ENCODE results near the gene FCRL2.

The FCRL2 gene

DNA sequence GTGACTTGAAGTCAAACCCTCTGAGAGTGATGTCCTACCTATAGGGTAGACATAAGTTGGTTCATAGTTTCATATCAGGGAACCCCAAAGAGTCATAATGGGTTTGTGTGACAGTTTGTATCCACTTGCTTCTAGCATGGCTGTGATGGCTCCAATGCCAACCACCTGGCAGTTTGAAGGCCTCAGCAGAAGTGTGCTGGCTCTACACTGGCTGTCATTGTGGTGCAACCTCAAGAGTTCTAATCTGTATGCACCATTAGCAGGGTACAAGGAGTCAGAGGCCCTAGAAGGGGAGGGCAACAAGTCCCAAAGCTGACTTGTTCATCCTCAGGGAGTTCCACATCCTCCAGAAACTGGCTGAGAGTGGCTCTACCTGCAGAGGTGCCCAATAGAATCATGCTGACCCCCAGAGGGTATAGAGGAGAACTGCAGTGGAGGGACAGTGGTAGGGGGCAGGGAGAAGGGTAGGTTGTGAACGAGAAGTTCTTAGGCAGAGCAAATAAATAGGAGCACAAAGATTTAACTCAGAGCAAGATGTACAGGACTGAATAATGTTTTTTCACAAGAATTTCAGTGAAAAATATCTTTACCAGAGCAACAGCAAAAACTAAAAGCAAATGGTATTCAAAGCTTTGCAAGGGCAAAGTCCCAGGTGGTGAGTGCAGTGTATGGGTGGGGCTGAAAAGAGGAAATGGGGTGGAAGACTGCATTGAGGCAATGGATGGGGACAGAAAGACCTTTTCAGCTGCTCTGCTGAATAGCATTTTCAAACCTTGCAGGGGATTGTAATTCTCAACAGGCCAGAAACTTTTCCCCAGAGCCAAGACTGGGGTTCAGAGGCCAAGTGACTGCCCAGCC, 3.2 kb downstream of the FCRL2 start:
- Histone ChIP-seq H3K4me1 (ENCODE audit: control insufficient read depth in 1 of 2, insufficient read depth in 1 of 2, low read depth in 1 of 2, low read length in 1 of 2) (no peaks in the 10 kb centered on the region), H3K36me3 (no peaks in the 10 kb centered on the region), H3K4me3 (ENCODE audit: low read depth in 1 of 2, low read length in 1 of 2) (no peak overlapping the region), H3K27ac (no peak overlapping the region), H3K9me3 (no peaks in the 10 kb centered on the region), H3K27me3 (peaks cover 40% of the 10 kb centered on the region)
- TF ChIP-seq, protein P1, sequence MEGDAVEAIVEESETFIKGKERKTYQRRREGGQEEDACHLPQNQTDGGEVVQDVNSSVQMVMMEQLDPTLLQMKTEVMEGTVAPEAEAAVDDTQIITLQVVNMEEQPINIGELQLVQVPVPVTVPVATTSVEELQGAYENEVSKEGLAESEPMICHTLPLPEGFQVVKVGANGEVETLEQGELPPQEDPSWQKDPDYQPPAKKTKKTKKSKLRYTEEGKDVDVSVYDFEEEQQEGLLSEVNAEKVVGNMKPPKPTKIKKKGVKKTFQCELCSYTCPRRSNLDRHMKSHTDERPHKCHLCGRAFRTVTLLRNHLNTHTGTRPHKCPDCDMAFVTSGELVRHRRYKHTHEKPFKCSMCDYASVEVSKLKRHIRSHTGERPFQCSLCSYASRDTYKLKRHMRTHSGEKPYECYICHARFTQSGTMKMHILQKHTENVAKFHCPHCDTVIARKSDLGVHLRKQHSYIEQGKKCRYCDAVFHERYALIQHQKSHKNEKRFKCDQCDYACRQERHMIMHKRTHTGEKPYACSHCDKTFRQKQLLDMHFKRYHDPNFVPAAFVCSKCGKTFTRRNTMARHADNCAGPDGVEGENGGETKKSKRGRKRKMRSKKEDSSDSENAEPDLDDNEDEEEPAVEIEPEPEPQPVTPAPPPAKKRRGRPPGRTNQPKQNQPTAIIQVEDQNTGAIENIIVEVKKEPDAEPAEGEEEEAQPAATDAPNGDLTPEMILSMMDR (IDR thresholded peaks at IDR 0.05) = no peak

DNA sequence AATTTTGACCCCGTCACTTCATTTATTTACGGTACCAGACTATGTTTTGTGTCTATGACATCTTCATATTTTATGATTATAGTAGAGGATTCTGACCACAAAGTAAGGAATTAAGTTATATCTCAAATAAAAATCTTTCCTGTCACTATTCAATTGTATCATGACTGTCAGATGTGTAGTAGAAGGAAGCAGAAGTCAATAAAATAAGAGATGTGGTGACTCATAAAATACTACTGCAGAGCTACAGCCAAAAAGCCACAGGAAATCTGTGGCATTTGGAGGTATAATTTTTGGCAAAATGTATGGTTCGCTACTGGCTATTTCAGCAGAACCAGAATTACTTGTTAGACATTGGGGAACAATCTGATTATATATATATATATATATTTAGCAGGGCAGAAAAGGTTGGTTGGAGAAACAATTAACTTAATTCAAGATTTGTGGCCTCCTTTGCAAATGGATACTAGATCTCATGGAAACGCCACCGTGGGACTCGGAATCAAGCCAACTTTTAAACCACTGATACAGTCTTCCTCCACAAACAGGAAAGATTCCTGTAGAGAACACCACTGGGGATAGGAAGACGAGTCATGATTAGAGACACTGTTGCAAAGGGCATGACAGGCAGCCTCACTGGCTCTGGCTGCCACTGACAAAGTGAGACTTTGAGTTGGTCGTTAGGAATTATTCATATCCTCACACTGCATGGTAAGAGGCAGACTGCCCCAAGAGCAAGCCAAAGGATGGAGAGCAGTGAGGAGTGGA, 5.1 kb downstream of the FCRL2 start:
- no peak overlapping the region for H3K4me3 ChIP-seq (ENCODE audit: low read depth in 1 of 2, low read length in 1 of 2)
- H3K4me1 ChIP-seq (ENCODE audit: control insufficient read depth in 1 of 2, insufficient read depth in 1 of 2, low read depth in 1 of 2, low read length in 1 of 2) = no peaks in the 10 kb centered on the region
- no peaks in the 10 kb centered on the region for H3K36me3 ChIP-seq
- peaks cover 40% of the 10 kb centered on the region for H3K27me3 ChIP-seq
- no peaks in the 10 kb centered on the region for H3K9me3 ChIP-seq
- TF ChIP-seq, protein P1 (IDR thresholded peaks at IDR 0.05) = no peak
- H3K27ac ChIP-seq = no peak overlapping the region

DNA sequence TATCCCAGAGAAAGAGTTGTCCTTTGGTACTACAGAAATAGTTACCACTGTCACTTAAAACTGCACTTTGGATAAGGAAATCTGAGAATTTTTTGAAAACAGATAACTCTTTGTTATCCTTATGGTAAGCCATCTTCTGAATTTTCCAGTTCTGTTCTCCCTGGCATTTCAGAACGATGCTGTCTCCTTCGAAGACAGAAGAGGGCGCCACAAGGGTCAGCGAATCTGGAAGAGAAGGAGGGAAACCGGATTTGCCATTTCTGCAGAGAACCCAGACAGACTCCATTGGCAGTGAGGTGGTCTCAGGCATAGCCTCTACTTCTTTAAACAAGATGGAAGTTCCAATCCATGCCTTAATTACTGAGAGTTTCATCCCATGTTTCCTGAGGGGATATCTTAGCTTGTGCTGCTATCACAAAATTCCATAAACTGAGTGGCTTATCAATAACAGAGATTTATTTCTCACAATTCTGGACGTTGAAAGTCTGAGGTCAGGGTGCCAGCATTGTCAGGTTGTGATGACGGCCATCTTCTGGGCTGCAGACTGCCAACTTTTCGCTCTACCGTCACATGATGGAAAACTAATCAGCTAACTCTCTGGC, 6.4 kb downstream of the FCRL2 start:
- Histone ChIP-seq H3K9me3 (no peaks in the 10 kb centered on the region), H3K27ac (no peak overlapping the region), H3K4me3 (ENCODE audit: low read depth in 1 of 2, low read length in 1 of 2) (no peak overlapping the region), H3K36me3 (no peaks in the 10 kb centered on the region), H3K4me1 (ENCODE audit: control insufficient read depth in 1 of 2, insufficient read depth in 1 of 2, low read depth in 1 of 2, low read length in 1 of 2) (no peaks in the 10 kb centered on the region), H3K27me3 (peaks cover 37% of the 10 kb centered on the region)
- TF ChIP-seq, protein P1 (IDR thresholded peaks at IDR 0.05) = no peak

DNA sequence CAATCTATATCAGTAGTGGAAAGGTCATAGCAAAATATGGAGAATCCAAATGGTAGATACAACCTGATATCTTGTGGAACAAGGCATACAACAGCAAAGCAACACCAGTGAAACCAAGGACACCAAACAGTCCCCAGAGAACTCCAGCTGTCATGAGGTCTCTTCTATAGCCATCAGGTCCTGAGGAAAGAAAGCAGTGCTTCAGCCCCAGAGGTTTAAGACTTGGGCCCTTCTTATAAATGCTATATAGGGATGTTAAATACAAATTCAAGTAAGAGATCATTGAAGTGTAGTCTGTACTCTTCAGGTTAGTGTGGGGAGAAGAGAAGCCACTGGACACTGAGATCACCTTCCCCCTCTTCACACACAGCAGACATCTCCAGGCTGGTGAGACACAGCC, 10.1 kb downstream of the FCRL2 start:
- Histone ChIP-seq H3K36me3 (no peaks in the 10 kb centered on the region), H3K27me3 (peaks cover 15% of the 10 kb centered on the region), H3K4me3 (ENCODE audit: low read depth in 1 of 2, low read length in 1 of 2) (no peak overlapping the region), H3K4me1 (ENCODE audit: control insufficient read depth in 1 of 2, insufficient read depth in 1 of 2, low read depth in 1 of 2, low read length in 1 of 2) (no peaks in the 10 kb centered on the region), H3K9me3 (no peaks in the 10 kb centered on the region), H3K27ac (no peak overlapping the region)
- TF ChIP-seq, protein P1 (IDR thresholded peaks at IDR 0.05) = no peak

DNA sequence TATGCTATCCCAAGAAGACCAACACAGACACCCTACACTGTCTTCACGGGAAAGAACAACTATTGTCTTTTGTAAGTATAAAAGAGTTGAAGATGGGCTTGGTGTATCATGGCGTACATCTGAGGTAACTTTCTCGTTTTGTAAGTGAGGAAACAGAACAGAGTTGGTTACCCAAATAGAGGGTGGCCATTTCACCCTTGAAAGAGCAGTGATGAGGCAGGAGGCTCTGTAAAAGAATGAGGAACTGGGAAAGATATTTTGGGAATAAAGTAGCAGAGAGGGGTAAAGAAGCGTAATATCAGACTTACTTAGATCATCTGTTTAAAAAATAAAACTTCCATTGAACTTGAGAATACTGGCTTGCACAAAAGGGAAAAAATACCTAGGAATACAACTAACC, 18.9 kb downstream of the FCRL2 start:
- TF ChIP-seq, protein P1 (IDR thresholded peaks at IDR 0.05) = no peak
- H3K27ac ChIP-seq = no peak overlapping the region
- H3K9me3 ChIP-seq = no peaks in the 10 kb centered on the region
- no peaks in the 10 kb centered on the region for H3K27me3 ChIP-seq
- no peaks in the 10 kb centered on the region for H3K36me3 ChIP-seq
- no peaks in the 10 kb centered on the region for H3K4me1 ChIP-seq (ENCODE audit: control insufficient read depth in 1 of 2, insufficient read depth in 1 of 2, low read depth in 1 of 2, low read length in 1 of 2)
- H3K4me3 ChIP-seq (ENCODE audit: low read depth in 1 of 2, low read length in 1 of 2) = no peak overlapping the region
